B cell (primary cell): ENCODE results near the gene PCSK4. TPM values are rescaled to one million over a fixed set of nuclear protein-coding genes. Genes with fewer than 3 reads are reported as not detected.

ENCODE experiments used
- ATAC-seq: fragments of 200-7000 bp; cut with Tn5 transposase; one replicate; pipeline ENCODE4 v1.10.0; 2021; ENCODE audit warnings: low read depth, mild to moderate bottlenecking, moderate number of reproducible peaks, moderate library complexity
- CTCF ChIA-PET: fragments of 350-600 bp; sonication (Branson Sonifier 250); formaldehyde crosslinking; loops from one replicate; lab custom pipeline; 2021; ENCODE audit warnings: antibody characterized with exemption, inconsistent platforms; lab: Charles Lee
- POLR2A ChIA-PET: fragments of 350-600 bp; sonication (Branson Sonifier 250); formaldehyde crosslinking; loops from one replicate; lab custom pipeline; 2021; ENCODE audit warnings: antibody characterized with exemption; lab: Charles Lee
- DNase-seq: peaks from one replicate; pipeline ENCODE4 v3.0.0; 2013
- H2AFZ ChIP-seq: 2 replicates; pipeline ENCODE4 v1.6.1; 2012; ENCODE audit warnings: mild to moderate bottlenecking, low read depth, low read length; ENCODE audit not compliant: insufficient read depth, poor library complexity, severe bottlenecking
- H3K27ac ChIP-seq, 2 donors: 1 replicate in 1 of 2; 2 replicates in 1 of 2; pipeline ENCODE4 v1.5.1; 2012 to 2013; ENCODE audit warnings: low read length in 2 of 2, mild to moderate bottlenecking in 2 of 2, moderate library complexity in 1 of 2
- H3K27me3 ChIP-seq, 4 experiments: fragments of 200-600 bp in 1 of 4; sonication (generic) in 1 of 4; replicated peaks in 1 of 4; 1 replicate in 2 of 4; 2 replicates in 2 of 4; pipeline versions ENCODE4 v1.6.1 to v1.7.0; 2013 to 2016; ENCODE audit warnings: low read length in 3 of 4, mild to moderate bottlenecking in 2 of 4, mixed read lengths in 1 of 4, moderate library complexity in 1 of 4; ENCODE audit not compliant: insufficient read depth in 4 of 4, control insufficient read depth in 3 of 4; ENCODE audit errors: control extremely low read depth in 1 of 4
- H3K36me3 ChIP-seq, 2 experiments: replicated peaks in 1 of 2; 1 replicate in 1 of 2; 2 replicates in 1 of 2; pipeline versions ENCODE4 v1.6.1 to v1.7.1; 2013; ENCODE audit warnings: low read length in 1 of 2; ENCODE audit not compliant: insufficient read depth in 2 of 2, control insufficient read depth in 1 of 2; ENCODE audit errors: control extremely low read depth in 1 of 2, extremely low read depth in 1 of 2
- H3K4me1 ChIP-seq, 2 donors: fragments of 200-600 bp in 1 of 2; sonication (generic) in 1 of 2; 1 replicate in 1 of 2; 2 replicates in 1 of 2; pipeline versions ENCODE4 v1.5.1 to v1.6.1; 2013 to 2017; ENCODE audit warnings: low read length in 2 of 2; ENCODE audit not compliant: control insufficient read depth in 2 of 2, insufficient read depth in 2 of 2
- H3K4me2 ChIP-seq: replicated peaks from 2 replicates; pipeline ENCODE3; 2012; ENCODE audit warnings: mild to moderate bottlenecking, low read depth, low read length; ENCODE audit not compliant: poor library complexity, severe bottlenecking
- H3K4me3 ChIP-seq, 5 experiments: fragments of 200-600 bp in 1 of 5; sonication (generic) in 1 of 5; 1 replicate in 3 of 5; 2 replicates in 2 of 5; pipeline versions ENCODE4 v1.5.1 to v1.7.0; 2011 to 2016; ENCODE audit warnings: low read length in 4 of 5, mild to moderate bottlenecking in 4 of 5, low read depth in 2 of 5, control low read depth in 1 of 5, moderate library complexity in 1 of 5; ENCODE audit not compliant: insufficient read depth in 1 of 5; ENCODE audit errors: control extremely low read depth in 1 of 5, extremely low read depth in 1 of 5
- H3K79me2 ChIP-seq: fragments of 200-600 bp; sonication (generic); one replicate; pipeline ENCODE4 v1.6.0; 2016; ENCODE audit warnings: low read length; ENCODE audit not compliant: control insufficient read depth, insufficient read depth
- H3K9ac ChIP-seq: fragments of 200-600 bp; sonication (generic); 2 replicates; pipeline ENCODE4 v1.6.1; 2017; ENCODE audit warnings: mild to moderate bottlenecking, low read length, moderate library complexity
- H3K9me3 ChIP-seq, 3 donors: one replicate each; pipeline versions ENCODE4 v1.6.1 to v1.7.1; 2013; ENCODE audit warnings: low read length in 2 of 3; ENCODE audit not compliant: control insufficient read depth in 2 of 3, insufficient read depth in 1 of 3; ENCODE audit errors: control extremely low read depth in 1 of 3
- H4K20me1 ChIP-seq: 2 replicates; pipeline ENCODE4 v1.6.0; 2012; ENCODE audit warnings: mild to moderate bottlenecking, low read length; ENCODE audit not compliant: insufficient read depth, control insufficient read depth, poor library complexity, severe bottlenecking
- H3K27ac Mint-ChIP-seq: one replicate; pipeline ENCODE4 v1.8.0; 2021; ENCODE audit warnings: mixed read lengths
- H3K27me3 Mint-ChIP-seq: one replicate; pipeline ENCODE4 v1.8.0; 2021; ENCODE audit warnings: mixed read lengths
- H3K4me1 Mint-ChIP-seq: one replicate; pipeline ENCODE4 v1.8.0; 2021; ENCODE audit warnings: mixed read lengths
- H3K4me3 Mint-ChIP-seq: one replicate; pipeline ENCODE4 v1.8.0; 2021; ENCODE audit warnings: mixed read lengths
- H3K9me3 Mint-ChIP-seq: one replicate; pipeline ENCODE4 v1.8.0; 2022; ENCODE audit warnings: mixed read lengths; ENCODE audit not compliant: insufficient read depth
- CTCF ChIP-seq: fragments of 200-600 bp; IDR thresholded peaks from one replicate; pipeline ENCODE4 v1.8.0; 2022; ENCODE audit warnings: antibody characterized with exemption, mild to moderate bottlenecking
- EZH2 ChIP-seq: IDR thresholded peaks from 2 replicates; pipeline ENCODE4 v1.6.1; 2012; ENCODE audit warnings: borderline replicate concordance, low read depth, mild to moderate bottlenecking, moderate library complexity, low read length; ENCODE audit not compliant: insufficient read depth, poor library complexity, severe bottlenecking
- WGBS: methylation state at CpG from one replicate; pipeline ENCODE4 v1.1.5; 2013; ENCODE audit warnings: missing lambda C conversion rate; ENCODE audit not compliant: insufficient coverage; 5-methylcytosine and 5-hydroxymethylcytosine counted together
- intact Hi-C: fragments of 100-400 bp; cut with micrococcal nuclease; formaldehyde crosslinking; loops from one replicate; pipeline ENCODE4 v1.10.0; 2022
- polyA plus RNA-seq: library from polyadenylated mRNA; depleted of rRNA; stranded (reverse); fragments of >200 nt; gene quantifications from 2 replicates; pipeline ENCODE4 v1.2.3, GENCODE V29; 2012
- total RNA-seq, 2 donors: library from RNA; stranded (reverse); fragments of 120-200 nt in 1 of 2; gene quantifications; 1 replicate in 1 of 2; 2 replicates in 1 of 2; pipeline versions ENCODE4 v1.2.3 to v1.2.4, GENCODE V29; 2013 to 2022

PCSK4 gene
- total and polyA plus RNA-seq, 2 donors (not counting 1 experiment from before 2014, with no cell fraction given) = 1.1 to 1.3 TPM

GRCh38 chr19:1523412-1524286, 33.5 kb upstream of the PCSK4 start, which contains the start of gene PLK5:
Gene PLK5, plus strand, starts transcription at chr19:1524077. Its CDS starts 2,920 bp downstream, at chr19:1526997.
- H3K4me3 ChIP-seq = no peak within 1 kb of the TSS
- WGBS = 14% methylated on average over 92 of the region's 92 CpGs
- H3K27me3 Mint-ChIP-seq = peaks cover 35% of the 10 kb centered on the region
- no peak for ATAC-seq
- intact Hi-C loops = no loop called here
- H2AFZ ChIP-seq = no peak within 1 kb of the TSS
- H3K27me3 ChIP-seq = peaks cover 0 to 40% (median 16%) of the 10 kb centered on the region in 4 experiments
- ChIA-PET CTCF (no interaction called here), POLR2A (no interaction called here)
- H3K9me3 Mint-ChIP-seq = no peaks in the 10 kb centered on the region
- H3K4me3 Mint-ChIP-seq = peak within 1 kb of the TSS; percentile 67
- no peaks in the 10 kb centered on the region for H4K20me1 ChIP-seq
- H3K9ac ChIP-seq = no peak within 1 kb of the TSS
- peak within 1 kb of the TSS; percentile 42 for H3K27ac Mint-ChIP-seq
- no peaks in the 10 kb centered on the region for H3K79me2 ChIP-seq
- H3K4me1 Mint-ChIP-seq = peaks cover 7% of the 10 kb centered on the region
- DNase-seq = no peak
- no peak for TF ChIP-seq CTCF
- no peak for TF ChIP-seq EZH2
- H3K27ac ChIP-seq = no peak within 1 kb of the TSS
- peaks cover 3 to 8% of the 10 kb centered on the region in 2 donors for H3K4me1 ChIP-seq
- no peaks in the 10 kb centered on the region for H3K36me3 ChIP-seq
- peak within 1 kb of the TSS; percentile 32 for H3K4me2 ChIP-seq
- peaks cover 0 to 9% (median 0%) of the 10 kb centered on the region in 3 donors for H3K9me3 ChIP-seq

- DNase-seq (no peak), ATAC-seq (no peak)
- Histone ChIP-seq H3K79me2 (no peaks in the 10 kb centered on the region), H3K27ac (no peak overlapping the region), H3K27me3 (peaks cover 0 to 42% (median 18%) of the 10 kb centered on the region in 4 experiments), H3K4me3 (no peak overlapping the region), H3K36me3 (no peaks in the 10 kb centered on the region), H2AFZ (no peak overlapping the region), H3K4me1 (peaks cover 3 to 8% of the 10 kb centered on the region in 2 donors), H3K9ac (no peak overlapping the region), H3K4me2 (no peak overlapping the region), H3K9me3 (peaks cover 0 to 14% (median 0%) of the 10 kb centered on the region in 3 donors), H4K20me1 (no peaks in the 10 kb centered on the region)
- H3K27me3 Mint-ChIP-seq = peaks cover 35% of the 10 kb centered on the region
- H3K4me1 Mint-ChIP-seq = peaks cover 7% of the 10 kb centered on the region
- 74% methylated on average over 16 of the region's 18 CpGs for WGBS
- no peaks in the 10 kb centered on the region for H3K9me3 Mint-ChIP-seq
- TF ChIP-seq EZH2 (no peak), CTCF (no peak)
- intact Hi-C loops = no loop called here
- H3K4me3 Mint-ChIP-seq = no peak overlapping the region
- H3K27ac Mint-ChIP-seq = no peak overlapping the region
- ChIA-PET CTCF (no interaction called here), POLR2A (no interaction called here)
Observed at GRCh38 chr19:1522838-1523237, 32.7 kb upstream of the PCSK4 start.
